Parathyroid adenoma (tissue), 2 donors: ENCODE data around the gene FANCC.

Experiments
- H2AFZ ChIP-seq: fragments of 300-600 bp; sonication (generic); one replicate; pipeline ENCODE4 v1.7.0; 2017; ENCODE audit warnings: antibody characterized with exemption, mild to moderate bottlenecking
- H3K27ac ChIP-seq: fragments of 300-600 bp; sonication (generic); one replicate; pipeline ENCODE4 v1.7.0; 2017
- H3K27me3 ChIP-seq: fragments of 300-600 bp; sonication (generic); one replicate; pipeline ENCODE4 v1.7.0; 2017; ENCODE audit warnings: low read length; ENCODE audit not compliant: control insufficient read depth, insufficient read depth
- H3K36me3 ChIP-seq: fragments of 300-600 bp; sonication (generic); one replicate; pipeline ENCODE4 v1.7.0; 2017; ENCODE audit warnings: low read length; ENCODE audit not compliant: control insufficient read depth, insufficient read depth
- H3K4me1 ChIP-seq: fragments of 300-600 bp; sonication (generic); one replicate; pipeline ENCODE4 v1.7.0; 2017; ENCODE audit warnings: control low read depth
- H3K4me2 ChIP-seq: fragments of 300-600 bp; sonication (generic); one replicate; pipeline ENCODE4 v1.7.0; 2017; ENCODE audit warnings: low read length
- H3K4me3 ChIP-seq: fragments of 300-600 bp; sonication (generic); one replicate; pipeline ENCODE4 v1.7.0; 2017; ENCODE audit warnings: low read depth, low read length
- H3K79me2 ChIP-seq: fragments of 300-600 bp; sonication (generic); one replicate; pipeline ENCODE4 v1.7.0; 2017; ENCODE audit warnings: control low read depth
- H3K9ac ChIP-seq: fragments of 300-600 bp; sonication (generic); one replicate; pipeline ENCODE4 v1.7.0; 2017; ENCODE audit warnings: mild to moderate bottlenecking
- H3K9me3 ChIP-seq: fragments of 300-600 bp; sonication (generic); one replicate; pipeline ENCODE4 v1.7.0; 2017; ENCODE audit warnings: low read length; ENCODE audit not compliant: control insufficient read depth
- CTCF ChIP-seq: fragments of 300-600 bp; sonication (generic); IDR thresholded peaks from one replicate; pipeline ENCODE4 v1.7.0; 2017; ENCODE audit warnings: antibody characterized with exemption, mild to moderate bottlenecking
- donor health status: primary hyperparathyroidism.

The FANCC gene

GRCh38 chr9:95124582-95125367 lies 192.7 kb downstream of the FANCC start:
- Histone ChIP-seq H3K9me3 (no peaks in the 10 kb centered on the region), H3K9ac (no peak overlapping the region), H3K36me3 (no peaks in the 10 kb centered on the region), H2AFZ (no peak overlapping the region), H3K4me1 (no peaks in the 10 kb centered on the region), H3K27ac (no peak overlapping the region), H3K4me2 (no peak overlapping the region), H3K27me3 (no peaks in the 10 kb centered on the region), H3K79me2 (no peaks in the 10 kb centered on the region), H3K4me3 (no peak overlapping the region)
- TF ChIP-seq CTCF = no peak

GRCh38 chr9:95120781-95121370 lies 196.6 kb downstream of the FANCC start:
- Histone ChIP-seq H3K27ac (no peak overlapping the region), H3K4me2 (no peak overlapping the region), H3K36me3 (no peaks in the 10 kb centered on the region), H3K9me3 (no peaks in the 10 kb centered on the region), H3K79me2 (no peaks in the 10 kb centered on the region), H3K4me3 (no peak overlapping the region), H3K27me3 (no peaks in the 10 kb centered on the region), H3K9ac (no peak overlapping the region), H3K4me1 (no peaks in the 10 kb centered on the region), H2AFZ (no peak overlapping the region)
- no peak for TF ChIP-seq CTCF

- no peaks in the 10 kb centered on the region for H3K9me3 ChIP-seq
- no peak overlapping the region for H3K4me3 ChIP-seq
- no peak overlapping the region for H2AFZ ChIP-seq
- H3K4me2 ChIP-seq = no peak overlapping the region
- H3K9ac ChIP-seq = no peak overlapping the region
- H3K27ac ChIP-seq = no peak overlapping the region
- no peaks in the 10 kb centered on the region for H3K4me1 ChIP-seq
- TF ChIP-seq CTCF = no peak
- H3K79me2 ChIP-seq = no peaks in the 10 kb centered on the region
- H3K27me3 ChIP-seq = no peaks in the 10 kb centered on the region
- no peaks in the 10 kb centered on the region for H3K36me3 ChIP-seq
These were observed 198.9 kb downstream of the FANCC start for GRCh38 chr9:95118596-95118995.

GRCh38 chr9:95116808-95117204 lies 200.7 kb downstream of the FANCC start:
- Histone ChIP-seq H3K4me3 (no peak overlapping the region), H3K79me2 (no peaks in the 10 kb centered on the region), H2AFZ (no peak overlapping the region), H3K9ac (no peak overlapping the region), H3K27ac (no peak overlapping the region), H3K4me1 (no peaks in the 10 kb centered on the region), H3K36me3 (no peaks in the 10 kb centered on the region), H3K9me3 (no peaks in the 10 kb centered on the region), H3K27me3 (no peaks in the 10 kb centered on the region), H3K4me2 (no peak overlapping the region)
- TF ChIP-seq CTCF = no peak
